CD1c-positive myeloid dendritic cell (primary cell): ENCODE measurements around the gene CDC14B.
"Not testable (repeated sequence)": the region's sequence is repeated elsewhere in the genome, so short reads cannot be mapped to it uniquely, and the experiment has no call there.

ENCODE experiments used
- DNase-seq: peaks from one replicate; pipeline ENCODE4 v3.0.0-alpha.2; 2016; ENCODE audit errors: extremely low spot score

The CDC14B gene

DNA sequence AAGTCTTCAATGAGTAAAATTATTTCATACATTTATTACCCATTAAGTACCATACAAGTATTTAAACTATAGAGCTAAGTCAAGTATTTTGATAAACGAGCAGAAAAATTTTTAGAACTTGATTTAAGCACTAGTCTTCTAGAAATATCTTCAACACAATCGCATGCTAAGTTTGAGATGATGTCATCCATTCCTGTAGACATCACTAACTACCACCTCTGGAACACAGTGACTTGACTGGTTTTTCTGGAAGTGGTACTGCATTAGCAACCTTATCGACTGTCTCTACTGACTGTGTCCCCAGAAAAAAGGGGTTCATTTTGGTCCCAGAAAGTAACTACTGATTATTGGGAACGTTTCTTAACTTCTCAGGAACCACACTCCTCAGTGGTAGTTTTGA lies 69.0 kb downstream of the CDC14B start:
- DNase-seq, result no peak

- DNase-seq, result not testable (repeated sequence)
Observed at GRCh38 chr9:96543131-96543530, 76.5 kb downstream of the CDC14B start.

DNA sequence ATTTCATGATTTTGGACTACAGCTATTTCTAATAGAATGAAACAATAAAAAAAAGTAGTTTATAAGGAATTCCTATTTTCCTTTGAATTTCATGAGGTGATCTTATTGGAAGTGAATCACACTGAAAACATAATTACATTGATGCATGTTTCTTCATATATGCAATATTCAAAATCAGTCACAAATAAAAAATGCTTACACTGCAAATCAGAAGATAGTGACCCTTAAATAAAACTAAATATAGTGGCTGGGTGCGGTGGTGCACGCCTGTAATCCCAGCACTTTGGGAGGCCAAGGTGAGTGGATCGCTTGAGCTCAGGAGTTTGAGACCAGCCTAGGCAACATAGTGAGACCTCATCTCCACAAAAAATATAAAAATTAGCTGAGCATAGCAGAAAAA lies 79.5 kb downstream of the CDC14B start:
- DNase-seq, result no peak

- DNase-seq, result no peak
Observed at GRCh38 chr9:96532173-96532572, 87.5 kb downstream of the CDC14B start.

DNA sequence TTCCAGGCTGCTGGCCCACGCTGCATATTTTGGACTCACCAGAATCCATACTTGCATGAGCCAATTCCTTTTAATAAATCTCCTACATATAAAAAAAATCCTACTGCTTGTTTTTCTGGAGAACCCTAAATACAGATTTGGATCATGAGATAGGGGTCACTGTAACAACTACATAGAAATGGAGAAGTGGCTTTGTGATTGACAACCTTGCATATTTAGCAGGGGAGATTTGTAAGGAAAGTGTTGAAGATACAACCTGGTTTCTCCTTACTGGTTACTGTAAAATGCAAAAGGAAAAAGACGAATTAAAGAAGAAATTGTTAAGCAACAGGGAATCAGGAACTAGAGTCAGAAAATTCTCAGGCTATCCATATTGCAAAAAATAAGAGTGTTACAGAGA lies 94.9 kb downstream of the CDC14B start:
- no peak for DNase-seq

DNA sequence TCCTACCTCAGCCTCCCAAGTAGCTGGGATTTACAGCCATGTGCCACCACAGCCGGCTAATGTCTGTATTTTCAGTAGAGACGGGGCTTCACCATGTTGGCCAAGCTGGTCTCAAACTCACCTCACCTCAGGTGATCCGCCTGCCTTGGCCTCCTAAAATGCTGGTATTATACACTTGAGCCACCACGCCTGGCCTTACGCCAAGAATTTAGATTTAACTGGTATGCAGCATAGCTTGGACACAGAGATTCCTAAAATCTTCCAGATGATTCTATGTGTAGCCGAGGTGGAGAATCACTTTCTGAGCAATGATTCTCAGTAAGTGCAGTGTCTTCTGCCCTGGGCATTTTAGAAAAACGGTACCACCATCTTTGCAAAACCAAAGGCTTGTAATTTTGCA lies 95.6 kb downstream of the CDC14B start:
- DNase-seq, result no peak

GRCh38 chr9:96523374-96523773 lies 96.3 kb downstream of the CDC14B start:
- no peak for DNase-seq

- DNase-seq, result no peak
Observed at GRCh38 chr9:96522366-96522765, 97.3 kb downstream of the CDC14B start.

DNA sequence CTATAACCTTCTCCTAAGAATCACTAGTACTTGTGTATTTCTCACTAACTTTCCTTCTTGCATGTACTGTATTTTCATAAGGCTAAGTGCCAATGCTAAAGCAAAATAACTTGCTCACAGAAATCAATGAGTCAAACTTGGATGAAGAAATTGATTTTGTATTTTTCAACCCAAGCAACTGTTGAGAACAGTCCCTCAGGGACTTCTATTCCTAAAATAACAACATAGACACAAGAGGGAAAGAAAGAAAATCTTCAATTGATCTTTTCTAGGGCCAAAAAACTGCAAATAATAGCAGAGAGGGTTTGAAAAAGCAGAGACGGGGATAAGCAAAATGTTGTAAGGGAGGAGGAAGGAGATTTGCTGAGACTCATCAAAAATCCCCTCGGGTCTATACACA lies 99.9 kb downstream of the CDC14B start:
- no peak for DNase-seq

DNA sequence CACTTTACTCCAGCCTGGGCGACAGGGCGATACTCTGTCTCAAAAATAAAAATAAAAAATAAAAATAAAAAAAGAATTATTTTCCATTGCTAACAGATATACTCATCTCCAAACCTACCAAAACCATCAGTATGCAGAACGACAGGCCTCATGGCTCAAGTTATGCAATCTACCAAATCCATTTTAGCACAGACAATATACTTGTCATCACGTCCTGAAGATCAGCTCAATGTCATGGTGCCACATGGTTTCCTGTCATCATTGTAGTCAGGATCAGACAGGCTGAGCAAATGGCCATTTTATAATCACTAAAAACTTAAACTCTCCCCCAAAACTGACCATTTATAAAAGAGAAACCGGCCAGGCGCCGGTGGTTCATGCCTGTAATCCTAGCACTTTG lies 100.5 kb downstream of the CDC14B start:
- no peak for DNase-seq

DNA sequence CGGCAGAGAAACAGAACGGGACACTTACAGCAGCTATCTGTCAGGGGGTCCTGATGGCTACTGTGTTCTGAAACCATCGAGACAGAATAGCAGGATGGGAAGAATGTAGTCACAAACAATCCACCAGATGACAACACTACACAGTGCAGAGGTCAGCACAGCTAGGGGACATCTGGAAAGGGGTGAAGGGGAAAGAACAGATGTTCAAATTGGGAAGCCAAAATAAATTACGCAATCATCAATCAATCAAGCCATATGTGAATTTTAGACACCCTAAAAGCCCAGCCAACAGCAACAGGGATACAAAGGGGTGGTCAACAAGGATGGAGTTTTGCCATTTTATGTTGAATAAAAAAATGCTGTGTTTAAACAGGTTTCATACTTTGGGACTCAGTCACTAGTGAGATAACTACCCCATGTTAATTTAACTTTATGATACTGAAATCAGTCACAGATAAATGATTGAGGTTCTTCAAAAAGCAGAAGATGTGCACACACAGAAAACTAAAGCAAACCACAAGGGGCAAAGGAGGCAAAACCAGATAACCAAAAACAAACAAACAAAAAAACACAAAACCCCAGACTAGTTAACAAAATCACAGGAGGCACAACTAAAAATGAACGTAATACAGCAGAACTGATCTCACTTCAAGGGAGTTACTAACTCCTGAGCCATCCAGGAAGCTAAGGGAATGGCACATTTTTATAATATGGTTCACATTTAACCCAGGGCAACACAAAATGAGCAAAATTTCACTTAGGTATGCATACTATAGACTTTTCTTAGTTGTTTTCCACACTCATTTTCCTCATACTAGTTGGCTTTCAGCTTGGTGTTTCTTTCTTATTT lies 103.8 kb downstream of the CDC14B start:
- no peak for DNase-seq

GRCh38 chr9:96514800-96515158 lies 104.9 kb downstream of the CDC14B start:
- DNase-seq, result no peak

GRCh38 chr9:96514108-96514799 lies 105.4 kb downstream of the CDC14B start:
- no peak for DNase-seq

DNA sequence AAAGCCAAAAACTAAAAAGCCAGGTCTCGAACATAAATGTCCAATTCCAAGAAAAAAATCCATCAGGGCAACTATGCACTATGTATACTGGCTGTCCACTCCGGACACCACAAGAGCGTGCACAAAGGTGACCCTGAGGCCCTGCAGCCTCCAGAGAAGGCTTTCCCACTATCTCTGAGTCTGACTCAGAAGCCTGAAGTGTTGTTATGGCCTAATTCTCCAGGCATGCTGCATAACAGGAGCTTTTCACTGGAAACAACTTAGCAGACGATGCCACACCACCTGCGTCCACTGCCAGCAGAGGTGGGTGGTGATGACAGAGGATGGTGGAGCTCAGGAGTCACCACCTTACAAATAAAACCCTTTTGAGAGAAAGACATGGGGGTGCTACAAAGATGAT lies 106.0 kb downstream of the CDC14B start:
- DNase-seq, result no peak

DNA sequence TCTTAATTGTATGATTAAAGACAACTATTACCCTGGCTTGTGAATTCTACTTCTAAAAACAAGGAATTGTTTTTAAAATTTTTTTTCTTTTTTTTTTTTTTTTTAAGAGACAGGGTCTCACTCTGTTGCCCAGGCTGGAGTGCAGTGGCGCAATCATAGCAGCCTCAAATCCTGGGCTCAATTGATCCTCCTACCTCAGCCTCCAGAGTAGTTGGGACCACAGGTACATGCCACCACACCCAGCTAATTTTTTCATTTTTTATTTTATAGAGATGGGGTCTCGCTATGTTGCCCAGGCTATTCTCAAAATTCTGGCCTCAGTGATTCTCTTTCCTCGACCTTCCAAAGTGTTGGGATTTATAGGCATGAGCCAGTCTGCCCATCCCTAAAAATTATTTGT lies 107.4 kb downstream of the CDC14B start:
- DNase-seq, result no peak

- no peak for DNase-seq
Observed at GRCh38 chr9:96510258-96510657, 109.4 kb downstream of the CDC14B start.

GRCh38 chr9:96509848-96510247 lies 109.8 kb downstream of the CDC14B start:
- DNase-seq, result no peak

DNA sequence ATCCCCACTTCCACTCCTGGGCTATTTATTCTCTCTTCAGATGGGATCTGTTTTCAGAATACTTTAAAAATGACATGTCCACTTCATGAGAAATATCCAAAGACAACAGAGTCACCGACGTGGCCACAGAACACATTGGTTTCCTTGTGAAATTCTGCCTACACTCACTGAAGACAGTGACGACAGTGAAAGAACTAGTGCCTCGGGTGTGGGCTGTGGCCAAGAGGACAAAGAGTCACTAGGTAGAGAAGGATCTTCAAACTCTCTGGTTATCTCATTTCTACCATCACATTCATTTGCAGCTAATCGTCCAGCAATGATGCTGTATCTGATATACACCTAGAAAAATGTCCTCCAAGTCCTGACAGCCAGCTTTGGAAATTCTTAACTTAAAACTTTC lies 110.6 kb downstream of the CDC14B start:
- DNase-seq, result no peak

DNA sequence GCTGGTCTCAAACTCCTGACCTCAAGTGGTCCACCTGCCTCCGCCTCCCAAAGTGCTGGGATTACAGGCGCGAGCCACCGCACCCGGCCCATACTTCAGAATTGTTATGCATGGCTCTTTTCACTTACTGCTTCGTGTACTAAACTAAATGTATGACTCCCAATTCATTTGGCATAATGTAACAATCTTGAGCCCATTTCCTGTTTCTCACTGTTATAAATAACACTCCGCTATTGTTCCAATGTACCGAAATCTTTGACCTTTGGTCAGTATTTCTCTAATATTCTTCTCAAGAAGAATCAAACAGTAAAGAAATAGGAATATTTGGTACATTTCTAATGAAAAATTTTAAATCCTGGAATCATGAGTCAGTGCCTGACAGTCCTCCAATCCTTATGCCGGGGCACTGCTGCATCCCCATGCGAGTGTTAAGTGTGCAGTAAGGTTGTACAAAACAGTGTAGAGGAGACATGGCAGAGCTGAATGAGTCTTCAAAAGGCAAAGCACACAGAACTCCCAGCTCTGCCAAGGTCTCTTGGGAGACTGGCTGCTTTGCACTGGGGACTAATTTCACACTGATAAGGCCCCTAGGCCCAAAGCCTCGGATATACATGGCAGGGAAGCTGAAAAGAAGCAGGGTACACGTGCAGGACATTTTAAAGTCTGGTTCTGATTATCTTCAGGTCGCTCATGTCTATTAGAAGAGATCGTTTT lies 111.3 kb downstream of the CDC14B start:
- no peak for DNase-seq

GRCh38 chr9:96505316-96505991 lies 114.2 kb downstream of the CDC14B start:
- no peak for DNase-seq

DNA sequence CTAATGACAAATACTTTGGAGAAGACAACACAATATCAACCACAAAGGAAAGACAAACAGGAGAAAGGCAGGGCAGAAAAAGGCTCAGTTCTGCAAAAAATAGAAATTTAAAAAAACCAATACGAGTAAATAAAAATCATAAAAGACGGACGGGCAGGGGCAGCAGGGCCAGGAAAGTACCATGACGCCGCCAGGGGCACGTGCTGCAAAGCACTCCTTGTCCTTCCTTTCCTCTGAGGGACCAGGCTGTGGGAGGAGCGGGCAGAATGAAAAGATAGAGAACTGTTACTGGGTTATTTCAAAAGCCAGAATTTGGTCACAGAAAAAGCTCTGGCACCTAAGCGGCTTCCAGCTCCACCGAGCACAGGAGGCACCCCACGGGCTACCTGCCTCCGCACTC lies 115.7 kb downstream of the CDC14B start:
- no peak for DNase-seq

GRCh38 chr9:96503374-96503748 lies 116.3 kb downstream of the CDC14B start:
- not testable (repeated sequence) for DNase-seq
